H1 (cell line): ENCODE measurements around the gene STARD13. TPM values are rescaled to one million over a fixed set of nuclear protein-coding genes. Genes with fewer than 3 reads are reported as not detected.

ENCODE experiments used
- CTCF ChIA-PET: fragments of 300-600 bp; sonication (Branson Sonifier 250); formaldehyde crosslinking; loops from one replicate; lab custom pipeline; 2021; ENCODE audit not compliant: partially characterized antibody; lab: Charles Lee
- POLR2A ChIA-PET: fragments of 300-600 bp; sonication (Branson Sonifier 250); formaldehyde crosslinking; loops from one replicate; lab custom pipeline; 2021; ENCODE audit warnings: inconsistent platforms; ENCODE audit not compliant: partially characterized antibody; lab: Charles Lee
- DNase-seq, 2 experiments: peaks; one replicate each; pipeline versions ENCODE4 v3.0.0 to v3.0.0-alpha.2; 2010 to 2022; ENCODE audit warnings: low spot score in 2 of 2, low read depth in 1 of 2, mixed read lengths in 1 of 2
- FAIRE-seq: peaks from 2 replicates; lab custom pipeline; 2011; peaks lifted over from hg19 to GRCh38; lab: Jason Lieb, UNC
- H2AFZ ChIP-seq: 2 replicates; pipeline ENCODE4 v1.8.1; 2012; ENCODE audit warnings: low read length, inconsistent platforms
- H2AK5ac ChIP-seq: 2 replicates; pipeline ENCODE4 v1.6.1; 2013; ENCODE audit warnings: low read depth, low read length
- H2BK120ac ChIP-seq: replicated peaks from 2 replicates; pipeline ENCODE3; 2013; ENCODE audit warnings: low read depth, low read length, inconsistent platforms
- H2BK12ac ChIP-seq: 2 replicates; pipeline ENCODE4 v1.6.1; 2013; ENCODE audit warnings: low read depth, low read length
- H2BK15ac ChIP-seq: 2 replicates; pipeline ENCODE4 v1.6.1; 2013; ENCODE audit warnings: low read length
- H2BK20ac ChIP-seq: 2 replicates; pipeline ENCODE4 v1.6.1; 2013; ENCODE audit warnings: low read length
- H2BK5ac ChIP-seq: 2 replicates; pipeline ENCODE4 v1.6.1; 2013; ENCODE audit warnings: low read depth, low read length
- H3K14ac ChIP-seq: 2 replicates; pipeline ENCODE4 v1.6.1; 2013; ENCODE audit warnings: inconsistent platforms; ENCODE audit not compliant: insufficient read length
- H3K18ac ChIP-seq: 2 replicates; pipeline ENCODE4 v1.6.1; 2013; ENCODE audit warnings: low read length; ENCODE audit errors: extremely low read depth
- H3K23ac ChIP-seq: 2 replicates; pipeline ENCODE4 v1.6.1; 2013; ENCODE audit warnings: inconsistent platforms; ENCODE audit not compliant: insufficient read length
- H3K23me2 ChIP-seq: 2 replicates; pipeline ENCODE4 v1.6.1; 2013; ENCODE audit warnings: low read depth, low read length
- H3K27ac ChIP-seq: 2 replicates; pipeline ENCODE4 v1.6.1; 2011; ENCODE audit warnings: low read depth, low read length, inconsistent platforms
- H3K27me3 ChIP-seq, 4 experiments: replicated peaks in 1 of 4; 1 replicate in 1 of 4; 2 replicates in 3 of 4; pipeline versions ENCODE4 v1.6.1 to v1.8.1; 2011 to 2013; ENCODE audit warnings: low read length in 3 of 4, mild to moderate bottlenecking in 3 of 4, inconsistent platforms in 2 of 4, mixed read lengths in 2 of 4, moderate library complexity in 1 of 4; ENCODE audit not compliant: control insufficient read depth in 3 of 4, insufficient read depth in 3 of 4; ENCODE audit errors: extremely low read depth in 1 of 4
- H3K36me3 ChIP-seq, 4 experiments: 2 replicates each; pipeline versions ENCODE4 v1.6.1 to v1.8.1; 2011 to 2013; ENCODE audit warnings: mild to moderate bottlenecking in 4 of 4, low read length in 3 of 4, moderate library complexity in 2 of 4, control low read depth in 1 of 4, inconsistent platforms in 1 of 4; ENCODE audit not compliant: insufficient read depth in 4 of 4, control insufficient read depth in 2 of 4
- H3K4ac ChIP-seq: replicated peaks from 2 replicates; pipeline ENCODE3; 2013; ENCODE audit warnings: low read length, low read depth, mixed read lengths, inconsistent platforms; ENCODE audit not compliant: insufficient read length
- H3K4me1 ChIP-seq, 4 experiments: replicated peaks in 1 of 4; 1 replicate in 1 of 4; 2 replicates in 3 of 4; pipeline versions ENCODE4 v1.6.1 to v1.8.1; 2011 to 2013; ENCODE audit warnings: low read length in 3 of 4, inconsistent platforms in 2 of 4, mixed read lengths in 1 of 4; ENCODE audit not compliant: insufficient read depth in 4 of 4, control insufficient read depth in 3 of 4
- H3K4me2 ChIP-seq, 2 experiments: 2 replicates each; pipeline versions ENCODE4 v1.6.1 to v1.8.1; 2011 to 2013; ENCODE audit warnings: low read depth in 2 of 2, low read length in 2 of 2, control low read depth in 1 of 2, inconsistent platforms in 1 of 2, mild to moderate bottlenecking in 1 of 2; ENCODE audit not compliant: insufficient read depth in 1 of 2
- H3K4me3 ChIP-seq, 4 experiments: fragments of 200-600, 300-600 bp in 1 of 4; sonication (generic), shearing (Covaris generic), sonication (Bioruptor Twin) in 1 of 4; 2 replicates each; pipeline versions ENCODE4 v1.5.1 to v1.8.1; 2011 to 2016; ENCODE audit warnings: low read length in 4 of 4, low read depth in 3 of 4, control low read depth in 2 of 4, inconsistent platforms in 2 of 4, mild to moderate bottlenecking in 2 of 4, mixed read lengths in 1 of 4, moderate library complexity in 1 of 4; ENCODE audit not compliant: insufficient read depth in 2 of 4; ENCODE audit errors: extremely low read depth in 1 of 4
- H3K56ac ChIP-seq: replicated peaks from 2 replicates; pipeline ENCODE3; 2013; ENCODE audit warnings: low read depth, mild to moderate bottlenecking, mixed read lengths, low read length, inconsistent platforms; ENCODE audit not compliant: insufficient read length
- H3K79me1 ChIP-seq: 2 replicates; pipeline ENCODE4 v1.6.1; 2013; ENCODE audit warnings: low read depth, low read length, control low read depth
- H3K79me2 ChIP-seq, 2 experiments: 2 replicates each; pipeline versions ENCODE4 v1.6.1 to v1.8.1; 2012 to 2013; ENCODE audit warnings: low read length in 2 of 2, mild to moderate bottlenecking in 2 of 2, inconsistent platforms in 1 of 2; ENCODE audit not compliant: insufficient read depth in 2 of 2, control insufficient read depth in 1 of 2
- H3K9ac ChIP-seq, 4 experiments: replicated peaks in 1 of 4; 1 replicate in 1 of 4; 2 replicates in 3 of 4; pipeline versions ENCODE4 v1.6.1 to v1.8.1; 2011 to 2013; ENCODE audit warnings: low read depth in 3 of 4, low read length in 3 of 4, control low read depth in 2 of 4, mild to moderate bottlenecking in 2 of 4, moderate library complexity in 2 of 4, inconsistent platforms in 1 of 4; ENCODE audit errors: extremely low read depth in 1 of 4
- H3K9me3 ChIP-seq, 2 experiments: 2 replicates each; pipeline versions ENCODE4 v1.6.1 to v1.8.1; 2012 to 2013; ENCODE audit warnings: mild to moderate bottlenecking in 2 of 2, moderate library complexity in 2 of 2, control low read depth in 1 of 2, inconsistent platforms in 1 of 2, low read depth in 1 of 2, low read length in 1 of 2, mixed read lengths in 1 of 2; ENCODE audit not compliant: insufficient read depth in 2 of 2
- H4K20me1 ChIP-seq, 2 experiments: replicated peaks in 1 of 2; 2 replicates each; pipeline versions ENCODE3 to v1.8.1; 2011 to 2013; ENCODE audit warnings: inconsistent platforms in 2 of 2, low read length in 2 of 2, mild to moderate bottlenecking in 1 of 2; ENCODE audit not compliant: insufficient read depth in 2 of 2, control insufficient read depth in 1 of 2
- H4K5ac ChIP-seq: 2 replicates; pipeline ENCODE4 v1.6.1; 2013; ENCODE audit warnings: low read length, low read depth, mixed read lengths, inconsistent platforms; ENCODE audit not compliant: insufficient read length
- H4K8ac ChIP-seq: 2 replicates; pipeline ENCODE4 v1.8.0; 2013; ENCODE audit warnings: mild to moderate bottlenecking, moderate library complexity, low read length, inconsistent platforms; ENCODE audit not compliant: insufficient read depth; ENCODE audit errors: extremely low read depth
- H4K91ac ChIP-seq: replicated peaks from 2 replicates; pipeline ENCODE3; 2013; ENCODE audit warnings: low read length, mixed read lengths, inconsistent platforms; ENCODE audit not compliant: insufficient read length
- POU5F1 ChIP-seq: IDR thresholded peaks from 2 replicates; pipeline ENCODE4 v1.6.1; 2011; ENCODE audit warnings: low read depth, mild to moderate bottlenecking, low read length, moderate library complexity
- WGBS, 2 experiments: shearing (Covaris generic) in 1 of 2; methylation state at CpG; one replicate each; pipeline versions ENCODE4 v1.1.6 to v1.1.7; 2013 to 2015; ENCODE audit warnings: low lambda C conversion rate in 2 of 2, mixed read lengths in 2 of 2, inconsistent platforms in 1 of 2, low coverage in 1 of 2, missing lambda C conversion rate in 1 of 2; ENCODE audit not compliant: insufficient replicate concordance in 2 of 2, insufficient coverage in 1 of 2, insufficient read length in 1 of 2; ENCODE audit errors: extremely low coverage in 1 of 2, missing lambda C conversion rate in 1 of 2; 5-methylcytosine and 5-hydroxymethylcytosine counted together
- polyA plus RNA-seq, 7 experiments: library from polyadenylated mRNA; depleted of rRNA in 3 of 7; stranded (reverse) in 5 of 7; unstranded in 2 of 7; fragments of >200 nt in 5 of 7; fragments of 200-250 nt in 2 of 7; gene quantifications; 1 replicate in 5 of 7; 2 replicates in 1 of 7; 4 replicates in 1 of 7; pipeline versions ENCODE4 v1.2.1 to v1.2.3, GENCODE V29; 2011 to 2013; ENCODE audit warnings: missing spikeins in 2 of 7, mixed read lengths in 2 of 7
- total RNA-seq: library from RNA; stranded (reverse); fragmentation: NEBNext Ultra II Directional; extraction: Animal tissue kit (Norgen Biotek cat#: 25700); gene quantifications from 2 replicates; pipeline ENCODE4 v1.2.1, GENCODE V29; 2021

Gene STARD13
- total and polyA plus RNA-seq, 2 of the 8 experiments (the other 6 are each of a cell fraction or from before 2014, with no cell fraction given): 0.82 to 2.9 TPM

GRCh38 chr13:33321686-33322542, 36.4 kb upstream of the STARD13 start:
- 86% methylated on average over 11 of the region's 11 CpGs; no CpG with 5 or more reads in 1 of the 2 experiments for WGBS, 2 experiments
- H2BK20ac ChIP-seq: no peak overlapping the region
- 0 out of 7 replicates have a peak, but pooled peaks cover 0 to 3% (median 0%) of the 10 kb centered on the region in 4 experiments for H3K4me1 ChIP-seq
- DNase-seq (no peak), FAIRE-seq (no peak)
- H4K5ac ChIP-seq: no peak overlapping the region
- no peaks in the 10 kb centered on the region for H4K20me1 ChIP-seq
- no peak overlapping the region for H3K9ac ChIP-seq
- no peak overlapping the region for H3K23ac ChIP-seq
- H3K56ac ChIP-seq: no peak overlapping the region
- H3K4me3 ChIP-seq: no peak overlapping the region
- ChIA-PET POLR2A (no interaction called here), CTCF (interaction anchor here (0.6 to 0.9 kb wide), 2 partner anchors 94 to 738 kb away, joined by 3 to 4 read pairs; no protein-coding TSS in a partner anchor)
- H3K18ac ChIP-seq: no peak overlapping the region
- H4K8ac ChIP-seq: no peak overlapping the region
- no peak overlapping the region for H3K14ac ChIP-seq
- no peak overlapping the region for H3K4me2 ChIP-seq
- no peak overlapping the region for H2BK12ac ChIP-seq
- no peak for TF ChIP-seq POU5F1
- H3K27ac ChIP-seq: no peak overlapping the region
- no peaks in the 10 kb centered on the region for H3K79me1 ChIP-seq
- no peak overlapping the region for H4K91ac ChIP-seq
- no peak overlapping the region for H2AK5ac ChIP-seq
- no peak overlapping the region for H2BK5ac ChIP-seq
- H2BK15ac ChIP-seq: no peak overlapping the region
- no peaks in the 10 kb centered on the region for H3K36me3 ChIP-seq
- H3K9me3 ChIP-seq: no peaks in the 10 kb centered on the region
- H3K23me2 ChIP-seq: no peaks in the 10 kb centered on the region
- no peak overlapping the region for H3K4ac ChIP-seq
- H3K79me2 ChIP-seq: no peaks in the 10 kb centered on the region
- no peaks in the 10 kb centered on the region for H3K27me3 ChIP-seq
- H2AFZ ChIP-seq: no peak overlapping the region
- H2BK120ac ChIP-seq: no peak overlapping the region
